ENCODE results near the gene MYOCOS. TPM values are rescaled to one million over a fixed set of nuclear protein-coding genes. Genes with fewer than 3 reads are reported as not detected.

MYOCOS gene
- total and polyA plus RNA-seq, 2 experiments from 2014 or later, result 0.10 TPM; not detected in 1

- Histone ChIP-seq H3K4me3 (no peak overlapping the region), H3K4me1 (ENCODE audit: low read depth) (no peaks in the 10 kb centered on the region)
- DNase-seq (ENCODE audit: low read depth in 1 of 2, low spot score in 1 of 2), result no peak
Observed at GRCh38 chr1:171625225-171625624, 3.2 kb downstream of the MYOCOS start.

GRCh38 chr1:171627020-171627419, 5.0 kb downstream of the MYOCOS start:
- Histone ChIP-seq H3K27me3 (no peaks in the 10 kb centered on the region), H3K9me3 (ENCODE audit: low read depth) (no peaks in the 10 kb centered on the region), H3K36me3 (no peaks in the 10 kb centered on the region), H3K27ac (no peak overlapping the region), H3K4me3 (no peak overlapping the region), H3K4me1 (ENCODE audit: low read depth) (no peaks in the 10 kb centered on the region)
- no peak for TF ChIP-seq CTCF (IDR thresholded peaks at IDR 0.05; ENCODE audit: low read depth, low read length)
- DNase-seq (ENCODE audit: low read depth in 1 of 2, low spot score in 1 of 2), result no peak

More at GRCh38 chr1:171625225-171625624, 3.2 kb downstream of the MYOCOS start:
- no peak for TF ChIP-seq CTCF (IDR thresholded peaks at IDR 0.05; ENCODE audit: low read depth, low read length)
- no peaks in the 10 kb centered on the region for H3K27me3 ChIP-seq
- no peaks in the 10 kb centered on the region for H3K9me3 ChIP-seq (ENCODE audit: low read depth)
- no peak overlapping the region for H3K27ac ChIP-seq
- no peaks in the 10 kb centered on the region for H3K36me3 ChIP-seq

GRCh38 chr1:171628225-171628624, 6.2 kb downstream of the MYOCOS start:
- no peaks in the 10 kb centered on the region for H3K27me3 ChIP-seq
- no peak for TF ChIP-seq CTCF (IDR thresholded peaks at IDR 0.05; ENCODE audit: low read depth, low read length)
- no peaks in the 10 kb centered on the region for H3K4me1 ChIP-seq (ENCODE audit: low read depth)
- H3K36me3 ChIP-seq, result no peaks in the 10 kb centered on the region
- no peak overlapping the region for H3K4me3 ChIP-seq
- no peak overlapping the region for H3K27ac ChIP-seq
- H3K9me3 ChIP-seq (ENCODE audit: low read depth), result no peaks in the 10 kb centered on the region
- no peak for DNase-seq (ENCODE audit: low read depth in 1 of 2, low spot score in 1 of 2)

- DNase-seq (ENCODE audit: low read depth in 1 of 2, low spot score in 1 of 2), result no peak
- Histone ChIP-seq H3K27ac (no peak overlapping the region), H3K9me3 (ENCODE audit: low read depth) (no peaks in the 10 kb centered on the region), H3K4me3 (no peak overlapping the region), H3K4me1 (ENCODE audit: low read depth) (no peaks in the 10 kb centered on the region), H3K27me3 (no peaks in the 10 kb centered on the region), H3K36me3 (no peaks in the 10 kb centered on the region)
- no peak for TF ChIP-seq CTCF (IDR thresholded peaks at IDR 0.05; ENCODE audit: low read depth, low read length)
Observed at GRCh38 chr1:171635661-171636060, 13.6 kb downstream of the MYOCOS start.

- H3K36me3 ChIP-seq, result no peaks in the 10 kb centered on the region
- no peak for TF ChIP-seq CTCF (IDR thresholded peaks at IDR 0.05; ENCODE audit: low read depth, low read length)
- H3K4me1 ChIP-seq (ENCODE audit: low read depth), result no peaks in the 10 kb centered on the region
- no peak overlapping the region for H3K4me3 ChIP-seq
- no peak overlapping the region for H3K27ac ChIP-seq
- no peaks in the 10 kb centered on the region for H3K27me3 ChIP-seq
- peak; percentile 19 to 61 for DNase-seq (ENCODE audit: low read depth in 1 of 2, low spot score in 1 of 2)
- no peaks in the 10 kb centered on the region for H3K9me3 ChIP-seq (ENCODE audit: low read depth)
Observed at GRCh38 chr1:171636141-171636540, 14.1 kb downstream of the MYOCOS start.
